HPDE6-E6E7 (cell line): ENCODE data around the gene WWTR1.

Experiments used
- DNase-seq: peaks from one replicate; pipeline ENCODE4 v3.0.0; 2011; ENCODE audit warnings: missing footprints; ENCODE audit errors: extremely low spot score

WWTR1 gene

GRCh38 chr3:149496891-149497290 lies 160.9 kb downstream of the WWTR1 start:
- DNase-seq: no peak

GRCh38 chr3:149495581-149496125 lies 162.2 kb downstream of the WWTR1 start:
- no peak for DNase-seq

- DNase-seq: peak; percentile 62
These were observed 162.9 kb downstream of the WWTR1 start for GRCh38 chr3:149494759-149495580.

- peak; percentile 20 for DNase-seq
These were observed 163.6 kb downstream of the WWTR1 start for GRCh38 chr3:149494022-149494758.

- DNase-seq: no peak
These were observed 164.4 kb downstream of the WWTR1 start for GRCh38 chr3:149493315-149494021.

DNA sequence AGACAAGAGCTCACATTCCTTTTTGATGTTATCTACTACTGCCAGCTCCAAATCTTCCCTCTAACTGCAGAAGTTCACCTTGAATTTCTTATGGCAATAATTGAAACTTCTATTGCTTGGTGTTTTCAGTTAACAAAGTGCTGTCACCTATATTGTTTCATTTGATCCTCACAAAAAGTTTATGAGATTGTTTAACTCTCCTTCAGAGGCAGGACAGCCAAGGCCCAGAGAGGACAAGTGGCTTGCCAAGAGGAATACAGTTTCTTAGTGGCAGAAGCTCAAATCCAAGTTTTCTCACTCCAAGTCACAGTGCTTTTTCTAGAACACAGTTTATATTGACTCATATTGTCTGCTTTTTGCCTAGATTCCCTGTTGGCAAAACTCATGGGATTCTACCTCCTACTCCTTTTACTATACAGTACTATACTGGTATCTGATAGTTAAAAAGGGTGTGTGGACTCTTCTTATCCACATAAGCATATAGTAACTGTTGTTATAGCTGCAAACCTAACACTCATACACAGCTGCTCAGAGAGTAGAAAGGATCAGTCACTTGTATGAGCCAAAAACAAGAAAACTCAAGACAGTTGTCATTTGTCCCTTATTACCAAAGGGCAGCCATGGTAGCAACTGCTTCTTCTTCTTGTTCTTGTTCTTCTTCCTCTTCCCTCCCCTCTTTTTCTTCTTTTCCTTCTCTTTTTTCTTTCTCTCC lies 167.4 kb downstream of the WWTR1 start:
- DNase-seq: no peak

DNA sequence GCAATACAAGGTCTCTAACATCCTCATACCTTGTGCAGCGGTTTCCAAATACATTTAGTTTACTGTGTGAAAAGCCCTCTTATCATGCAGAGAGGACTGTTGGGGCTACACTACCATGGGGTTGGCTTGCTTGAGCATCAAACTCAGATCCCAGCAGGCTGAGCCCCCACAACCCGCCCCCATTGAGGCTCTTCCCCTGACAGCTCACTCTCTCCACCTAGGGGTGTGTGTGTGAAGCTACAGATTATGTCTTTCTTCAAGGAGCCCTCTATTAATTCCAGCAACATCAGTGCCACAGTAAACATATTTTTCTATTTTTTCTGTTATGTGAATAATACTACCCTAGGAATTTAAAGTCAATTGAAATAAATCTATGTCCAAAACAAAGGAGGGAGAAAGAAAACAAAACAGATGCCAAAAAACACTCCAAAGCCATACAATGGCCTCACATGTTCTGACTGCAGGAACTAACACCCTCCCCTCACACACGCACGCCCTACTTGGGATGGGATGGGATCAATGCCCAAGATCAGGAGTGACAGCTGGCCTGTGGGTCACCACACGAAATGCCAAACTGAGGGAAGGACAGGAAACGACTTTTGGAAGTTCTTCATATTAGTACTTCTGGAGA lies 168.7 kb downstream of the WWTR1 start:
- no peak for DNase-seq

GRCh38 chr3:149487598-149488197 lies 170.1 kb downstream of the WWTR1 start:
- no peak for DNase-seq

GRCh38 chr3:149486726-149487125 lies 171.1 kb downstream of the WWTR1 start:
- no peak for DNase-seq

DNA sequence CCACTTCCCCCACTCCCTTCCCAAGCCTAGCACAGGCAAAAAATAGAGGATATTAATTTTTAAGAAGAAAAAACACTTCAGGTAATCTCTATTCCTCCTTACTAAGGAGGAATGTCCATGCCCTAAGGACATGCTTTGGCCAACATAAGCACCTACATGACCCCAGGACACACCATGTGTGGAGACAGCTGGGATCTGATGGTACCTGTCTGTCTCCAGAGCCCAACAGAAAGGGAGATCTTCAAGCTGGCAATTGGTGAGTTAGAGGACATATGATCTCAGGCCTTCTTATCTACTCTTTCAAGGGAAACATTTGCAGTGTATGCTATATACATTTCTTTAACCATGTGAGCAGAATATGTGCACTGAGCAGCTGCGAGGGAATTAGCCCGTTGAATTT lies 176.3 kb downstream of the WWTR1 start:
- DNase-seq: no peak

GRCh38 chr3:149481056-149481455 lies 176.8 kb downstream of the WWTR1 start:
- no peak for DNase-seq

- peak; percentile 61 for DNase-seq
These were observed 177.4 kb downstream of the WWTR1 start for GRCh38 chr3:149480326-149481017.

DNA sequence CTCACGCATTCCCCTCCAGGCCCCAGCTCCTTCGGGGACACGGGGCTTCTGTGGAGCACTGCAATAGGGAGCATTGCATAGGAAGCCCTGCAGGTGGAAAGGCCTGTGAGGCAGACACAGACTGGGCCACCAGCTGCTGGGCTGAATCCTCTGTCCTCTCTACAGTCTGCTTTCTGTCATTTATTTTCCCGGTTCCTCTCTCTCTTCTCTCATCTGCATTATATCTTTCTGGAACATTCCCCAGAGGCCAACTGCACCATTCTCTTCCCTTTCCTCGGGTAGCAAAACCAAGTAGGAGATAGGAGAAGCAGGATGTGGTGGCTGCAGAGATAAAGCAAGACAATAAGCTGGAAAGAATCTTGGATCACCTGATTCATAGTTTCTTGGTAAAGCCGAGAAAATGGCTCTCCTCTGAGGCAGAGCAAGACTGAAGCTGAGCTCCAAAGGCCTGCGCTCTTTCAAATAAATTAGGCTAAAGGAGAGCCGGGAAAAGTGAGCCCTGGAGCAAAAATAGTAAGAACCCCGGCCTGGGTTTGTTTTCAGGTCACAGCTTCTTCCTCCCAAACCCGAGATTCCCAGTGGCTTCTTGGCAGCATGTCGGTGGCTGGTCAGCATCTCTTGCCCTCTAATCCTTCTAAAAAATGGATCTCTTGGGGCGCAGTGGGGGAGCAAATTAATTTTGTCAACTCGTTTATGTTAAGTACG lies 178.1 kb downstream of the WWTR1 start:
- no peak for DNase-seq

- no peak for DNase-seq
These were observed 181.6 kb downstream of the WWTR1 start for GRCh38 chr3:149476225-149476624.

DNA sequence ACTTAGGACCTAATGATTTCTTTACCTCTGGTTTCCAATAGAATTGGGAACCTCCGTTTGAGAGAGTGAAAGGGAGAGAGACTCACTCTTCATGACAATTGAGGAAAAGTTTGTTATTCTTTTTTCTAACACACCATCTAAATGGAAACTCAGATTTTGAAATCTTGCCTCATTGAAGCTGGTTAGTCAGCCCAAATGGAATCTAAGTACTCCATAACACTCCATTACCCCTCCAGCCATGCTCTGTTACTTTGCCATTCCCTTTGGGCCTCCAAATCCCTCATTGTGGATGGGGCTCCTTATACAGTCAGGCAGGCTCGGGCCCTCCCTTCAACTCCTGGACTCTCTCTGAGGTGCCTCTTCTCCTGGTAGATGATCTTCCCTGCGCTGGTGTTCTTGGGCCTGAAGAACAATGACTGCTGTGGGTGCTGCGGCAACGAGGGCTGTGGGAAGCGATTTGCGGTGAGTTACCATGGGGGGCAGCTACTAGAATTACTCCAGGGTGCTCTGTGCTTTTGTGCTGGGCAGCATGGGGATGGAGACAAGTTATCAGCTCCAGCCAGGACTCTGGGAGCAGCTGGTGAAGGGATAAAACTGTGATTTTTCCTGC lies 182.3 kb downstream of the WWTR1 start:
- no peak for DNase-seq

DNA sequence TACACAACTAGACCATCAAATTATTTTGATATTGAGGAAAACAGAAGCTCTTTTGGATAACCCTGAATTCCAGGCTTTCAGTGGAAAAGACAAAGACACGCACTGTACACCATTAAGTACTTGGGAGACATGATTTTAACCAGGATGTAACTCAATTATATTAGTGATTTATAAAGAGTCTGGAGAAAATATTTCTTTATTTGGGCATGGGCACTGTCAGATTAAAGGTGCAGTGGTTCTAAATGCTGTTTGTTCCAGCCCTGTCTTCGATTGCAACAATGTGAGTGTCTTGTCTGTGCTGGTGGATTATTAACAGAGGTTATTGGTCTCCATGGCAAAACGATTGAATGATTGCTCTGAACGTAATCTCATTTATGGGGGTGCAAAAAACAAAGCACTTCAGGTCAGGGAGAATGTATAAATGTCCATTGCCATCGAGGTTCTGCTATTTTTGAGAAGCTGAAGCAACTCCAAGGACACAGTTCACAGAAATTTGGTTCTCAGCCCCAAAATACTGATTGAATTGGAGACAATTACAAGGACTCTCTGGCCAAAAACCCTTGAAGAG lies 183.5 kb downstream of the WWTR1 start, which contains the start of gene TM4SF4:
Gene TM4SF4, plus strand, starts transcription at position 448 of the 568 bp plus-strand sequence. CDS start 181 bp downstream, outside the sequence.
- no peak for DNase-seq

- DNase-seq: peak; percentile 64
These were observed 184.2 kb downstream of the WWTR1 start for GRCh38 chr3:149473357-149474249.
